ENCODE measurements around the gene RPGRIP1.

Gene RPGRIP1

DNA sequence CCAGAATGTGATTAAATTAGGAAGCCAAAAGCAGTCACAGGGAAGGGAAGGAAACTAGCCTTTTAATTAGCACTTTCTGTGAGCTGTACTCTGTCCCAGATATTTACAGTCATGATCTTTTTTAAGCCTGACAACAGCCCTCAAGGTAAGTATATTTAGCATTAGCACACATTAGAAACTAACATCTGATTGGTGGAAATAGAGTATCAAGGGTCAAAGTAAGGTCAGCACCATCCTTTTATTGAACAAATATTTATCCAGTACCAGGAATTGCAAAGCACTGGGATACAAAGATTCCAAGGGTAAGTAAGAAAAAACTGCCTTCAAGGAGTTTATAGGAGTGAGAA lies 28.2 kb downstream of the RPGRIP1 start:
- peak; percentile 44 for DNase-seq (ENCODE audit: low read depth)
- TF ChIP-seq, protein P1, sequence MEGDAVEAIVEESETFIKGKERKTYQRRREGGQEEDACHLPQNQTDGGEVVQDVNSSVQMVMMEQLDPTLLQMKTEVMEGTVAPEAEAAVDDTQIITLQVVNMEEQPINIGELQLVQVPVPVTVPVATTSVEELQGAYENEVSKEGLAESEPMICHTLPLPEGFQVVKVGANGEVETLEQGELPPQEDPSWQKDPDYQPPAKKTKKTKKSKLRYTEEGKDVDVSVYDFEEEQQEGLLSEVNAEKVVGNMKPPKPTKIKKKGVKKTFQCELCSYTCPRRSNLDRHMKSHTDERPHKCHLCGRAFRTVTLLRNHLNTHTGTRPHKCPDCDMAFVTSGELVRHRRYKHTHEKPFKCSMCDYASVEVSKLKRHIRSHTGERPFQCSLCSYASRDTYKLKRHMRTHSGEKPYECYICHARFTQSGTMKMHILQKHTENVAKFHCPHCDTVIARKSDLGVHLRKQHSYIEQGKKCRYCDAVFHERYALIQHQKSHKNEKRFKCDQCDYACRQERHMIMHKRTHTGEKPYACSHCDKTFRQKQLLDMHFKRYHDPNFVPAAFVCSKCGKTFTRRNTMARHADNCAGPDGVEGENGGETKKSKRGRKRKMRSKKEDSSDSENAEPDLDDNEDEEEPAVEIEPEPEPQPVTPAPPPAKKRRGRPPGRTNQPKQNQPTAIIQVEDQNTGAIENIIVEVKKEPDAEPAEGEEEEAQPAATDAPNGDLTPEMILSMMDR (IDR thresholded peaks at IDR 0.05; ENCODE audit: insufficient read depth, low read depth, low read length, missing control alignments): no peak
- peak overlapping the region; percentile 38 for H3K4me3 ChIP-seq (ENCODE audit: low read depth, low read length)

GRCh38 chr14:21308479-21309237 lies 28.8 kb downstream of the RPGRIP1 start:
- peak overlapping the region; percentile 48 for H3K4me3 ChIP-seq (ENCODE audit: low read depth, low read length)
- peak; percentile 94 for DNase-seq (ENCODE audit: low read depth)
- TF ChIP-seq, protein P1 (IDR thresholded peaks at IDR 0.05; ENCODE audit: insufficient read depth, low read depth, low read length, missing control alignments): no peak

GRCh38 chr14:21309238-21309636 lies 29.4 kb downstream of the RPGRIP1 start:
- H3K4me3 ChIP-seq (ENCODE audit: low read depth, low read length): peak overlapping the region; percentile 48
- DNase-seq (ENCODE audit: low read depth): no peak
- TF ChIP-seq, protein P1 (IDR thresholded peaks at IDR 0.05; ENCODE audit: insufficient read depth, low read depth, low read length, missing control alignments): no peak

DNA sequence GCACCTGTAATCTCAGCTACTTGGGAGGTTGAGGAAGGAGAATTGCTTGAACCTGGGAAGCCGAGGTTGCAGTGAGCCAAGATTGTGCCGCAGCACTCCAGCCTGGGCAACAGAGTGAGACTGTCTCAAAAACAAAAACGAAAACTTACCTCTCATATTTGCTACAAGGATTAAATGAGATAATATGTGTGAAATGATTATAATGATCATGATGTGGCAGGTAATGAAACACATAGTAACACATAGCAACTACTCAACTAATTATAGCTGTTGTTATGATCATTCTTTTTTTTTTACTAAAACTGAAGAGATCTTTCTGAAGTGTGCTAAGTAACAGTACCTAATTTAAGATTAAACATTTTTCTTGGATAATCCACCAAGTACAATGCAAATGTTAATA lies 30.1 kb downstream of the RPGRIP1 start:
- TF ChIP-seq, protein P1 (IDR thresholded peaks at IDR 0.05; ENCODE audit: insufficient read depth, low read depth, low read length, missing control alignments): no peak
- DNase-seq (ENCODE audit: low read depth): no peak
- H3K4me3 ChIP-seq (ENCODE audit: low read depth, low read length): no peak overlapping the region

DNA sequence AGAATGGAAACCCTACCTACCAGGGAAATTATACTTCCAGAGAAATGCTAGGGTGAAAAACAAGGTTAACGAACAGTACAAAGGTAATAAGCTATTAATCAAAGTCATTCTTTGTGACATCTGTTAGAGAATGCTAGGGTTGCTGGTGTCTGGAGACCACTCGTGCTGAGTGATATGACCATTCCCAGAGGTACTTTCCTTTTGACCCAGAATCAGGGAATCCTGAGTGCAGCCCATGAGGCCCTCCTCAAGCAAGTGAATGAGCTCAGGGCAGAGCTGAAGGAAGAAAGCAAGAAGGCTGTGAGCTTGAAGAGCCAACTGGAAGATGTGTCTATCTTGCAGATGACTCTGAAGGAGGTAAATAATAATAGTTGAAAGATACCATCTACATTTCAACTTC lies 31.7 kb downstream of the RPGRIP1 start:
- no peak for DNase-seq (ENCODE audit: low read depth)
- no peak overlapping the region for H3K4me3 ChIP-seq (ENCODE audit: low read depth, low read length)
- TF ChIP-seq, protein P1 (IDR thresholded peaks at IDR 0.05; ENCODE audit: insufficient read depth, low read depth, low read length, missing control alignments): no peak

- no peak overlapping the region for H3K4me3 ChIP-seq (ENCODE audit: low read depth, low read length)
- TF ChIP-seq, protein P1 (IDR thresholded peaks at IDR 0.05; ENCODE audit: insufficient read depth, low read depth, low read length, missing control alignments): no peak
- DNase-seq (ENCODE audit: low read depth): no peak
Measured at GRCh38 chr14:21313512-21313911, 33.6 kb downstream of the RPGRIP1 start.

DNA sequence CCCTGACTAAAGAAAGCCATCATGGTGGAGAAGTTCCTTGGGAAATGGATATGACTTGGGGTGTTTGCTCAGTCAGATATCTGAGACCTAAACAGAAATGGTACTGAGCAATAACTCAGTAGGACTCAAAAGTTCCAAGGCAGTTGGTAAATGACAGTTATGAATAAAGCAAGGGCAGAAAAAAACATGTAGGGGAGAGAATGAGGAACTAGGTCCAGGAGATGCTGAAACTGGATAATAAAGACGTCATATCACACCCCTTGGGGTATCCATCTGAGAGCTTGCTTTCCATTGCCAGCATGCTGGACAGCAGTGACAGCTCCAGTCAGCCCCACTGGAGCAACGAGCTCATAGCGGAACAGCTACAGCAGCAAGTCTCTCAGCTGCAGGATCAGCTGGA lies 37.5 kb downstream of the RPGRIP1 start:
- DNase-seq (ENCODE audit: low read depth): peak; percentile 29
- TF ChIP-seq, protein P1 (IDR thresholded peaks at IDR 0.05; ENCODE audit: insufficient read depth, low read depth, low read length, missing control alignments): no peak
- no peak overlapping the region for H3K4me3 ChIP-seq (ENCODE audit: low read depth, low read length)
